ENCODE measurements around the gene ACP2.

DNA sequence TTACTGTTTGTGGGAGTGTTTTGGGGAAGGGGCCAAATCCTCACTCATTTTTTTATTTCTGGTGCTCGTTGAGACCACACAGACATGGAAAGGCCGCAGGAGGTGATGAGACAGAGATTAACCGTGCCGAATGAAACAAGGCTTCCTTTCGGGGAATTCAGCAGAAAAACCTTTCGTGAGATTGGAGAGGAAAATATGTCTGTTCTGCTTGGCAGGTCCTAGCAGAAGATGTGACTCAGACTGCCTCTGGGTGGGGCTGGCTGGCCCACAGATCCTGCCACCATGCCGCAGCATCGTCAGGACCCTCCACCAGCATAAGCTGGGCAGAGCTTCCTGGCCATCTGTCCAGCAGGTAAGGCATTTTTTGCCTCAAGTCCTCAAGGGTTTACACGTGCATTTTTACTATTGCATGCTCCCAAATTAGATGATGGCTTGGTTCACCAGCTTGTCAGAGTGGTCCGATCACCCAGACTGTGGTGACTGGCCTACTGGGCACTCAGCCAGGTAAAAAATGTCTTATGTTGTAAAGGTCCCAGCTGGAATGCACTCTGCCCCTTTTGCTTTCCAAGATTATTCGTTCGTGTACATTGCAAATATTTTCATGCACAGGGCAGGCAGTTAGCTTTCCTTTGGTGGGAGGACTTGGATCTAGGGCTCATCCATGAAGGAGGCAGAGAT is 32.4 kb downstream of the ACP2 start:
- TF ChIP-seq RAD21 (IDR thresholded peaks at IDR 0.05; ENCODE audit: insufficient read depth, low read depth, low read length) (no peak), PML (IDR thresholded peaks at IDR 0.05; ENCODE audit: low read length) (0 out of 2 replicates have a peak, but pooled peaks have one; percentile 6), CTCF (IDR thresholded peaks at IDR 0.05 in 2 of 3, conservative IDR thresholded peaks at IDR 0.05 in 1 of 3; ENCODE audit: control insufficient read depth in 2 of 3, extremely low read depth in 1 of 3, insufficient read depth in 1 of 3, low read depth in 3 of 3, low read length in 3 of 3) (peak; percentile 19 to 41 (median 35); a peak in 4 of 6 replicates), EED (IDR thresholded peaks at IDR 0.05; ENCODE audit: low read depth) (no peak), NR2C1 (IDR thresholded peaks at IDR 0.05) (no peak), ZBTB11 (CRISPR knock-in tag; IDR thresholded peaks at IDR 0.05) (no peak), TCF7 (IDR thresholded peaks at IDR 0.05; ENCODE audit: borderline replicate concordance) (no peak), YY1 (IDR thresholded peaks at IDR 0.05; ENCODE audit: low read depth, low read length) (peak; percentile 73; the same call in 1 of the 2 replicates), ATF7 (IDR thresholded peaks at IDR 0.05; ENCODE audit: low read depth) (no peak), TAF1 (IDR thresholded peaks at IDR 0.05; ENCODE audit: borderline replicate concordance, low read depth, low read length) (no peak), ASH2L (IDR thresholded peaks at IDR 0.05; ENCODE audit: borderline replicate concordance, low read depth) (no peak), SIN3A (IDR thresholded peaks at IDR 0.05; ENCODE audit: low read depth, low read length) (no peak), FOS (IDR thresholded peaks at IDR 0.05; ENCODE audit: borderline replicate concordance, extremely low read depth, insufficient read length) (no peak), EZH2 (IDR thresholded peaks at IDR 0.05; ENCODE audit: borderline replicate concordance, control insufficient read depth, low read depth, low read length) (no peak)

Data from GM12878 (cell line).